GM18909 (cell line): ENCODE results near the gene PIK3R1.
"Not testable (repeated sequence)": the region's sequence is repeated elsewhere in the genome, so short reads cannot be mapped to it uniquely, and the experiment has no call there.

Source experiments
- ATAC-seq: cut with Tn5 transposase; IDR thresholded peaks from one replicate; pipeline ENCODE4 v1.9.1; 2021; ENCODE audit warnings: mild to moderate bottlenecking; ENCODE audit not compliant: unreplicated experiment, poor library complexity

The PIK3R1 gene

GRCh38 chr5:68225188-68225910 lies 9.8 kb downstream of the PIK3R1 start:
- ATAC-seq: no peak

GRCh38 chr5:68225911-68226545 lies 10.5 kb downstream of the PIK3R1 start:
- ATAC-seq: no peak

- ATAC-seq: no peak
Measured at GRCh38 chr5:68226546-68227073, 11.1 kb downstream of the PIK3R1 start.

GRCh38 chr5:68227532-68228160 lies 12.1 kb downstream of the PIK3R1 start:
- no peak for ATAC-seq

GRCh38 chr5:68229416-68229815 lies 13.9 kb downstream of the PIK3R1 start:
- ATAC-seq: no peak

- ATAC-seq: no peak
Measured at GRCh38 chr5:68230285-68230684, 14.7 kb downstream of the PIK3R1 start.

GRCh38 chr5:68231414-68232076 lies 16.0 kb downstream of the PIK3R1 start:
- no peak for ATAC-seq

- ATAC-seq: no peak
Measured at GRCh38 chr5:68232277-68232676, 16.7 kb downstream of the PIK3R1 start.

GRCh38 chr5:68233075-68233474 lies 17.5 kb downstream of the PIK3R1 start:
- no peak for ATAC-seq

- ATAC-seq: not testable (repeated sequence)
Measured at GRCh38 chr5:68235229-68235628, 19.7 kb downstream of the PIK3R1 start.

GRCh38 chr5:68237715-68238114 lies 22.2 kb downstream of the PIK3R1 start:
- ATAC-seq: no peak

GRCh38 chr5:68239487-68239886 lies 23.9 kb downstream of the PIK3R1 start:
- ATAC-seq: peak; percentile 94

GRCh38 chr5:68240202-68240601 lies 24.6 kb downstream of the PIK3R1 start:
- peak; percentile 61 for ATAC-seq

GRCh38 chr5:68240771-68241170 lies 25.2 kb downstream of the PIK3R1 start:
- no peak for ATAC-seq

- no peak for ATAC-seq
Measured at GRCh38 chr5:68242743-68243142, 27.2 kb downstream of the PIK3R1 start.

- ATAC-seq: no peak
Measured at GRCh38 chr5:68243251-68243650, 27.7 kb downstream of the PIK3R1 start.

- ATAC-seq: no peak
Measured at GRCh38 chr5:68243681-68244080, 28.1 kb downstream of the PIK3R1 start.

- ATAC-seq: no peak
Measured at GRCh38 chr5:68245319-68245718, 29.8 kb downstream of the PIK3R1 start.

- no peak for ATAC-seq
Measured at GRCh38 chr5:68246802-68247201, 31.2 kb downstream of the PIK3R1 start.

GRCh38 chr5:68247627-68248026 lies 32.1 kb downstream of the PIK3R1 start:
- ATAC-seq: no peak

GRCh38 chr5:68248896-68249295 lies 33.3 kb downstream of the PIK3R1 start:
- ATAC-seq: no peak
